GM23338 (cell line): ENCODE data around the gene PARD6B. TPM values are rescaled to one million over a fixed set of nuclear protein-coding genes. Genes with fewer than 3 reads are reported as not detected.
"Not testable (repeated sequence)": the region's sequence is repeated elsewhere in the genome, so short reads cannot be mapped to it uniquely, and the experiment has no call there.

ENCODE experiments used
- ATAC-seq: fragments of 200-7000 bp; cut with Tn5 transposase; 3 replicates; pipeline ENCODE4 v1.9.1; 2020
- DNase-seq: peaks from one replicate; pipeline ENCODE4 v3.0.0-alpha.2; 2015; ENCODE audit warnings: low spot score
- H2AFZ ChIP-seq: fragments of 200-600 bp; sonication (generic); 2 replicates; pipeline ENCODE4 v1.8.0; 2016; ENCODE audit warnings: antibody characterized with exemption, mild to moderate bottlenecking, moderate library complexity
- H3F3A ChIP-seq: fragments of 200-600 bp; sonication (generic); replicated peaks from 2 replicates; pipeline ENCODE4 v1.8.0; 2017; ENCODE audit warnings: antibody characterized with exemption, mixed run types, low read depth
- H3K27ac ChIP-seq: fragments of 200-600 bp; sonication (generic); 2 replicates; pipeline ENCODE4 v1.6.1; 2016; ENCODE audit warnings: low read depth
- H3K27me3 ChIP-seq: fragments of 200-600 bp; sonication (generic); 2 replicates; pipeline ENCODE4 v1.8.0; 2016; ENCODE audit warnings: mild to moderate bottlenecking, mixed run types, moderate library complexity; ENCODE audit not compliant: insufficient read depth
- H3K36me3 ChIP-seq: fragments of 200-600 bp; sonication (generic); 2 replicates; pipeline ENCODE4 v1.8.0; 2016; ENCODE audit warnings: mild to moderate bottlenecking; ENCODE audit not compliant: insufficient read depth
- H3K4me1 ChIP-seq: fragments of 200-600 bp; sonication (generic); 2 replicates; pipeline ENCODE4 v1.8.0; 2016; ENCODE audit warnings: mild to moderate bottlenecking, moderate library complexity; ENCODE audit not compliant: insufficient read depth
- H3K4me2 ChIP-seq: fragments of 200-600 bp; sonication (generic); 2 replicates; pipeline ENCODE4 v1.7.1; 2017; ENCODE audit warnings: mixed run types
- H3K4me3 ChIP-seq: fragments of 200-600 bp; sonication (generic); 2 replicates; pipeline ENCODE4 v1.6.1; 2016; ENCODE audit warnings: mixed run types
- H3K79me2 ChIP-seq: fragments of 200-600 bp; sonication (generic); replicated peaks from 2 replicates; pipeline ENCODE4 v1.8.0; 2017; ENCODE audit warnings: mild to moderate bottlenecking; ENCODE audit not compliant: insufficient read depth
- H3K9me2 ChIP-seq: fragments of 200-600 bp; sonication (generic); 2 replicates; pipeline ENCODE4 v1.8.0; 2017; ENCODE audit not compliant: insufficient read depth
- H4K20me1 ChIP-seq: fragments of 200-600 bp; sonication (generic); replicated peaks from 2 replicates; pipeline ENCODE4 v1.8.0; 2017; ENCODE audit warnings: mild to moderate bottlenecking; ENCODE audit not compliant: insufficient read depth
- H3K27ac Mint-ChIP-seq: 2 replicates; pipeline ENCODE4 v1.8.0; 2020; ENCODE audit warnings: inconsistent platforms, mild to moderate bottlenecking, moderate library complexity, mixed read lengths
- H3K27me3 Mint-ChIP-seq: 3 replicates; pipeline ENCODE4 v1.8.0; 2022; ENCODE audit warnings: low read depth, mild to moderate bottlenecking, moderate library complexity, mixed read lengths, inconsistent platforms; ENCODE audit not compliant: insufficient read depth, poor library complexity
- H3K36me3 Mint-ChIP-seq: 3 replicates; pipeline ENCODE4 v1.8.0; 2021; ENCODE audit warnings: low read depth, mild to moderate bottlenecking, inconsistent platforms, moderate library complexity, mixed read lengths
- H3K4me1 Mint-ChIP-seq: 3 replicates; pipeline ENCODE4 v1.8.0; 2020; ENCODE audit warnings: mild to moderate bottlenecking, inconsistent platforms, mixed read lengths
- H3K4me3 Mint-ChIP-seq: 3 replicates; pipeline ENCODE4 v1.8.0; 2021; ENCODE audit warnings: moderate library complexity, mild to moderate bottlenecking, inconsistent platforms, mixed read lengths
- H3K9me3 Mint-ChIP-seq: 3 replicates; pipeline ENCODE4 v1.8.0; 2020; ENCODE audit warnings: moderate library complexity, mild to moderate bottlenecking, inconsistent platforms, mixed read lengths
- CTCF ChIP-seq, 2 experiments: fragments of 200-600 bp in 1 of 2; sonication (generic) in 1 of 2; conservative IDR thresholded peaks; 2 replicates each; pipeline versions ENCODE4 v1.5.1 to v1.6.1; 2016 to 2017; ENCODE audit warnings: antibody characterized with exemption in 2 of 2, low read depth in 2 of 2, mild to moderate bottlenecking in 2 of 2, moderate library complexity in 1 of 2
- ETS1 ChIP-seq: IDR thresholded peaks from 2 replicates; pipeline ENCODE4 v1.6.1; 2016; ENCODE audit warnings: antibody characterized with exemption
- JUNB ChIP-seq: IDR thresholded peaks from one replicate; pipeline ENCODE4 v1.6.1; 2016; ENCODE audit warnings: antibody characterized with exemption; ENCODE audit not compliant: unreplicated experiment
- POLR2AphosphoS5 ChIP-seq: IDR thresholded peaks from 2 replicates; pipeline ENCODE4 v1.6.1; 2016; ENCODE audit warnings: antibody characterized with exemption, low read depth
- STAT1 ChIP-seq: IDR thresholded peaks from one replicate; pipeline ENCODE4 v1.6.1; 2016; ENCODE audit warnings: antibody characterized with exemption; ENCODE audit not compliant: unreplicated experiment
- ZNF114 ChIP-seq: fragments of 250-450 bp; sonication (Bioruptor Pico); IDR thresholded peaks from 2 replicates; pipeline ENCODE4 v1.5.0; 2020; ENCODE audit warnings: mild to moderate bottlenecking, moderate library complexity
- polyA plus RNA-seq: library from polyadenylated mRNA; unstranded; fragments of >200 nt; fragmentation: Nextera tagmentation; extraction: Ambion mirVana; gene quantifications from 2 replicates; pipeline ENCODE4 v1.2.1, GENCODE V29; 2016
- total RNA-seq: library from RNA; depleted of rRNA; stranded (reverse); fragments of >200 nt; shearing (Covaris generic); gene quantifications from 2 replicates; pipeline ENCODE4 v1.2.3, GENCODE V29; 2014

Gene PARD6B
- total and polyA plus RNA-seq, 2 experiments from 2014 or later = 23.5 to 29.2 TPM

DNA sequence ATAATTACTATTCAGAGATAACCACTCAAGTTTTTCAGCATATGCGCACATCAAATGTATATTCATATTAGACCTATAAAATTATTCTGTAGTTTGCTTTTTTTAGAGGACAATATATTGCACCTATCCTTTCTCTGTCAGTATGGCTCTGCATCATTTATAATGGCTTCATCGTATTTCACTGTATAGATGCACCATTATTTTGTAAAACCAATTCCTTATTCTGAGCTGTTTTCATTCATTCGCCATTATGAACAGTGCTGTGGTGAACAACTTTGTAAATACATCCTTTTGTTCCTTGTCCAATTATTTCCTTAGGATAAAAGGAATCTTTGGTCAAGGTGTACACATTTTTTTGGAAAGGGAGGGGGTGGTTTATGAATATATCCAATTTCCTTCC, 34.3 kb downstream of the PARD6B start (continued):
- no peak for TF ChIP-seq CTCF (conservative IDR thresholded peaks at IDR 0.05; ENCODE audit: low read depth in 2 of 2)
- TF ChIP-seq JUNB = no peak
- TF ChIP-seq POLR2AphosphoS5 = no peak
- no peak for TF ChIP-seq ETS1
- TF ChIP-seq ZNF114 = no peak
- TF ChIP-seq STAT1 = no peak

GRCh38 chr20:50766955-50767809, 35.8 kb downstream of the PARD6B start:
- not testable (repeated sequence) for H3K36me3 ChIP-seq, H3K79me2 ChIP-seq, H4K20me1 ChIP-seq, DNase-seq, H3K9me2 ChIP-seq, H3K36me3 Mint-ChIP-seq, H3K9me3 Mint-ChIP-seq, H3F3A ChIP-seq, H3K27me3 ChIP-seq
- Histone ChIP-seq H3K27ac (0 out of 2 replicates have a peak overlapping the region, but pooled peaks have one; percentile 19), H3K4me1 (peaks cover 15% of the 10 kb centered on the region), H3K4me3 (peak overlapping the region; percentile 41), H2AFZ (peak overlapping the region; percentile 94), H3K4me2 (peak overlapping the region; percentile 74)
- TF ChIP-seq POLR2AphosphoS5 = peak; percentile 23; the same call in 1 of the 2 replicates
- Mint-ChIP-seq H3K4me3 (peak overlapping the region; percentile 55), H3K27me3 (peaks cover 12% of the 10 kb centered on the region), H3K27ac (peak overlapping the region; percentile 58), H3K4me1 (peaks cover 22% of the 10 kb centered on the region)
- ATAC-seq = peak; percentile 89

GRCh38 chr20:50768991-50769390, 37.6 kb downstream of the PARD6B start:
- not testable (repeated sequence) for H3K4me3 ChIP-seq, H3K36me3 Mint-ChIP-seq, H3K36me3 ChIP-seq, DNase-seq, H3K9me2 ChIP-seq, H4K20me1 ChIP-seq, H3K4me3 Mint-ChIP-seq, H2AFZ ChIP-seq, H3K27me3 Mint-ChIP-seq, H3K27me3 ChIP-seq, H3K4me2 ChIP-seq, H3K79me2 ChIP-seq, H3K27ac ChIP-seq, H3K27ac Mint-ChIP-seq, H3K9me3 Mint-ChIP-seq, H3F3A ChIP-seq
- H3K4me1 ChIP-seq = peaks cover 15% of the 10 kb centered on the region
- peak; percentile 12 for ATAC-seq
- peaks cover 22% of the 10 kb centered on the region for H3K4me1 Mint-ChIP-seq

- H3K79me2 ChIP-seq, H3F3A ChIP-seq, H3K36me3 Mint-ChIP-seq, H3K27me3 ChIP-seq, ATAC-seq, H3K27ac Mint-ChIP-seq, H4K20me1 ChIP-seq, H2AFZ ChIP-seq, H3K9me2 ChIP-seq, H3K4me3 ChIP-seq, DNase-seq, H3K27ac ChIP-seq, H3K4me2 ChIP-seq, H3K4me3 Mint-ChIP-seq, H3K9me3 Mint-ChIP-seq, H3K27me3 Mint-ChIP-seq, H3K36me3 ChIP-seq: not testable (repeated sequence)
- peaks cover 18% of the 10 kb centered on the region for H3K4me1 Mint-ChIP-seq
- peaks cover 15% of the 10 kb centered on the region for H3K4me1 ChIP-seq
Measured at GRCh38 chr20:50769551-50770085, 38.2 kb downstream of the PARD6B start.

GRCh38 chr20:50771419-50772080, 40.2 kb downstream of the PARD6B start:
- H3K27me3 ChIP-seq, H3K4me3 Mint-ChIP-seq, H3K27ac Mint-ChIP-seq, DNase-seq, H3K9me3 Mint-ChIP-seq, H3K36me3 Mint-ChIP-seq, H2AFZ ChIP-seq, H3F3A ChIP-seq, H3K4me3 ChIP-seq, H3K36me3 ChIP-seq, H3K79me2 ChIP-seq, H3K27me3 Mint-ChIP-seq, H3K27ac ChIP-seq, H3K9me2 ChIP-seq, H4K20me1 ChIP-seq, H3K4me2 ChIP-seq: not testable (repeated sequence)
- peak; percentile 12; the same call in 2 of the 3 replicates for ATAC-seq
- peaks cover 14% of the 10 kb centered on the region for H3K4me1 ChIP-seq
- peaks cover 20% of the 10 kb centered on the region for H3K4me1 Mint-ChIP-seq
